CD14-positive monocyte (primary cell): ENCODE measurements around the gene CSTPP1. TPM values are rescaled to one million over a fixed set of nuclear protein-coding genes. Genes with fewer than 3 reads are reported as not detected.

Experiments used
- DNase-seq, 3 donors: peaks; one replicate each; pipeline ENCODE4 v3.0.0-alpha.2; 2011 to 2022
- H2AFZ ChIP-seq: 2 replicates; pipeline ENCODE4 v1.6.0; 2012; ENCODE audit warnings: mild to moderate bottlenecking, low read depth, low read length, inconsistent platforms; ENCODE audit not compliant: insufficient read depth, poor library complexity, severe bottlenecking
- H3K27ac ChIP-seq, 2 donors: 1 replicate in 1 of 2; 2 replicates in 1 of 2; pipeline ENCODE4 v1.5.1; 2012 to 2013; ENCODE audit warnings: low read length in 2 of 2, control low read depth in 1 of 2, inconsistent platforms in 1 of 2, low read depth in 1 of 2, mild to moderate bottlenecking in 1 of 2
- H3K27me3 ChIP-seq, 2 donors: one replicate each; pipeline versions ENCODE4 v1.6.0 to v1.6.1; 2011 to 2013; ENCODE audit warnings: low read length in 2 of 2; ENCODE audit not compliant: control insufficient read depth in 2 of 2, insufficient read depth in 2 of 2
- H3K36me3 ChIP-seq, 2 donors: replicated peaks in 1 of 2; 1 replicate in 1 of 2; 2 replicates in 1 of 2; pipeline versions ENCODE4 v1.5.1 to v1.6.1; 2012 to 2013; ENCODE audit warnings: low read length in 2 of 2, control low read depth in 1 of 2, inconsistent platforms in 1 of 2, mild to moderate bottlenecking in 1 of 2; ENCODE audit not compliant: insufficient read depth in 2 of 2, control insufficient read depth in 1 of 2
- H3K4me1 ChIP-seq, 2 donors: 1 replicate in 1 of 2; 2 replicates in 1 of 2; pipeline versions ENCODE4 v1.5.1 to v1.6.1; 2012 to 2013; ENCODE audit warnings: low read length in 2 of 2, control low read depth in 1 of 2, inconsistent platforms in 1 of 2, mild to moderate bottlenecking in 1 of 2, moderate library complexity in 1 of 2; ENCODE audit not compliant: insufficient read depth in 2 of 2, control insufficient read depth in 1 of 2
- H3K4me2 ChIP-seq: replicated peaks from 2 replicates; pipeline ENCODE3; 2012; ENCODE audit warnings: low read length, moderate library complexity, mild to moderate bottlenecking; ENCODE audit not compliant: poor library complexity, severe bottlenecking; ENCODE audit errors: extremely low read depth
- H3K4me3 ChIP-seq, 3 experiments: fragments of 200-600 bp in 1 of 3; sonication (generic) in 1 of 3; replicated peaks in 1 of 3; 1 replicate in 2 of 3; 2 replicates in 1 of 3; pipeline ENCODE4 v1.5.1; 2011 to 2013; ENCODE audit warnings: low read length in 3 of 3, mild to moderate bottlenecking in 3 of 3, control low read depth in 2 of 3, low read depth in 2 of 3, inconsistent platforms in 1 of 3, moderate library complexity in 1 of 3
- H3K79me2 ChIP-seq: 2 replicates; pipeline ENCODE4 v1.6.0; 2012; ENCODE audit warnings: mild to moderate bottlenecking, control low read depth, inconsistent platforms, low read length, moderate library complexity; ENCODE audit not compliant: insufficient read depth
- H3K9ac ChIP-seq: 2 replicates; pipeline ENCODE4 v1.6.0; 2017; ENCODE audit warnings: low read length, mild to moderate bottlenecking; ENCODE audit not compliant: insufficient read depth, poor library complexity, severe bottlenecking
- H3K9me3 ChIP-seq, 2 donors: replicated peaks in 1 of 2; 1 replicate in 1 of 2; 2 replicates in 1 of 2; pipeline versions ENCODE4 v1.5.1 to v1.6.1; 2012 to 2013; ENCODE audit warnings: low read length in 2 of 2, control low read depth in 1 of 2; ENCODE audit not compliant: control insufficient read depth in 1 of 2, insufficient read depth in 1 of 2
- H4K20me1 ChIP-seq: 2 replicates; pipeline ENCODE4 v1.6.0; 2012; ENCODE audit warnings: mild to moderate bottlenecking, low read length, control low read depth, moderate library complexity; ENCODE audit not compliant: insufficient read depth
- H3K27ac Mint-ChIP-seq, 7 donors: one replicate each; pipeline ENCODE4 v1.8.0; 2020; ENCODE audit warnings: mild to moderate bottlenecking in 7 of 7, mixed read lengths in 7 of 7, moderate library complexity in 6 of 7, inconsistent platforms in 2 of 7
- H3K27me3 Mint-ChIP-seq, 3 donors: one replicate each; pipeline ENCODE4 v1.8.0; 2021 to 2022; ENCODE audit warnings: low read depth in 3 of 3, mild to moderate bottlenecking in 3 of 3, mixed read lengths in 3 of 3, moderate library complexity in 3 of 3, inconsistent platforms in 1 of 3
- H3K36me3 Mint-ChIP-seq, 2 donors: one replicate each; pipeline ENCODE4 v1.8.0; 2020; ENCODE audit warnings: mixed read lengths in 2 of 2, inconsistent platforms in 1 of 2, mild to moderate bottlenecking in 1 of 2
- H3K4me1 Mint-ChIP-seq: one replicate; pipeline ENCODE4 v1.8.0; 2020; ENCODE audit warnings: mild to moderate bottlenecking, mixed read lengths
- H3K4me3 Mint-ChIP-seq, 2 donors: one replicate each; pipeline ENCODE4 v1.8.0; 2020; ENCODE audit warnings: mild to moderate bottlenecking in 2 of 2, mixed read lengths in 2 of 2, moderate library complexity in 1 of 2
- H3K9me3 Mint-ChIP-seq, 7 donors: one replicate each; pipeline ENCODE4 v1.8.0; 2020 to 2022; ENCODE audit warnings: mixed read lengths in 7 of 7, mild to moderate bottlenecking in 6 of 7, moderate library complexity in 6 of 7, inconsistent platforms in 2 of 7
- CTCF ChIP-seq: fragments of 200-600 bp; IDR thresholded peaks from one replicate; pipeline ENCODE4 v1.8.0; 2022; ENCODE audit warnings: antibody characterized with exemption, mild to moderate bottlenecking
- WGBS: methylation state at CpG from one replicate; pipeline ENCODE4 v1.1.5; 2013; ENCODE audit warnings: missing lambda C conversion rate; ENCODE audit not compliant: insufficient coverage; 5-methylcytosine and 5-hydroxymethylcytosine counted together
- intact Hi-C, 2 donors: fragments of 100-400 bp; cut with micrococcal nuclease; formaldehyde crosslinking; loops; one replicate each; pipeline versions ENCODE4 v1.15.0 to v1.15.1; 2023
- polyA plus RNA-seq, 3 donors: library from polyadenylated mRNA; depleted of rRNA in 1 of 3; unstranded in 2 of 3; stranded (reverse) in 1 of 3; fragments of 300-500 nt in 2 of 3; fragments of >200 nt in 1 of 3; fragmentation: Illumina TruSeq in 2 of 3; gene quantifications; 1 replicate in 2 of 3; 2 replicates in 1 of 3; pipeline ENCODE4 v1.2.3, GENCODE V29; 2012 to 2021

CSTPP1 gene
- polyA plus RNA-seq, 3 donors, result 4.5 to 6.5 (median 5.9) TPM

- intact Hi-C loops, result no loop called here
- no peaks in the 10 kb centered on the region for H3K79me2 ChIP-seq
- no peak overlapping the region for H3K9ac ChIP-seq
- no peak overlapping the region for H2AFZ ChIP-seq
- H3K4me3 Mint-ChIP-seq, result no peak overlapping the region
- no peaks in the 10 kb centered on the region for H3K4me1 ChIP-seq
- H3K27me3 ChIP-seq, result no peaks in the 10 kb centered on the region
- H3K27me3 Mint-ChIP-seq, result no peaks in the 10 kb centered on the region
- H3K36me3 Mint-ChIP-seq, result peaks cover 9 to 13% of the 10 kb centered on the region in 2 donors
- H3K36me3 ChIP-seq, result no peaks in the 10 kb centered on the region
- H3K9me3 Mint-ChIP-seq, result peaks cover 0 to 2% (median 0%) of the 10 kb centered on the region in 7 donors
- no peak overlapping the region for H3K4me3 ChIP-seq
- TF ChIP-seq CTCF, result no peak
- no peak overlapping the region for H3K4me2 ChIP-seq
- H4K20me1 ChIP-seq, result no peaks in the 10 kb centered on the region
- no peak for DNase-seq
- H3K4me1 Mint-ChIP-seq, result peaks cover 4% of the 10 kb centered on the region
- H3K9me3 ChIP-seq, result no peaks in the 10 kb centered on the region
- WGBS, result 89% methylated on average over 3 of the region's 4 CpGs
- no peak overlapping the region for H3K27ac ChIP-seq
- no peak overlapping the region for H3K27ac Mint-ChIP-seq
Measured at GRCh38 chr11:47139878-47140277, 203.3 kb downstream of the CSTPP1 start.

- no peak overlapping the region for H3K4me3 Mint-ChIP-seq
- Histone ChIP-seq H4K20me1 (no peaks in the 10 kb centered on the region), H2AFZ (no peak overlapping the region), H3K9me3 (no peaks in the 10 kb centered on the region), H3K79me2 (no peaks in the 10 kb centered on the region), H3K4me2 (no peak overlapping the region), H3K27me3 (no peaks in the 10 kb centered on the region), H3K4me1 (no peaks in the 10 kb centered on the region), H3K27ac (no peak overlapping the region), H3K9ac (no peak overlapping the region), H3K4me3 (no peak overlapping the region), H3K36me3 (no peaks in the 10 kb centered on the region)
- H3K4me1 Mint-ChIP-seq, result peaks cover 4% of the 10 kb centered on the region
- no peaks in the 10 kb centered on the region for H3K9me3 Mint-ChIP-seq
- WGBS, result 100% methylated on average over 3 of the region's 3 CpGs
- no peak overlapping the region for H3K27ac Mint-ChIP-seq
- no peak for DNase-seq
- H3K27me3 Mint-ChIP-seq, result no peaks in the 10 kb centered on the region
- intact Hi-C loops, result no loop called here
- TF ChIP-seq CTCF, result no peak
- H3K36me3 Mint-ChIP-seq, result peaks cover 3 to 6% of the 10 kb centered on the region in 2 donors
Measured at GRCh38 chr11:47143322-47143721, 206.8 kb downstream of the CSTPP1 start.
